OCI-LY1 (cell line): Measurements from ENCODE around the gene PTPN14.

ENCODE experiments used
- H2AFZ ChIP-seq: fragments of 200-600 bp; sonication (generic), shearing (Covaris generic); 2 replicates; pipeline ENCODE4 v1.6.0; 2014; ENCODE audit warnings: antibody characterized with exemption, mild to moderate bottlenecking, low read length
- H3F3A ChIP-seq: fragments of 200-600 bp; sonication (generic), shearing (Covaris generic); 2 replicates; pipeline ENCODE4 v1.6.0; 2014; ENCODE audit warnings: mild to moderate bottlenecking, antibody characterized with exemption, low read length, moderate library complexity; ENCODE audit not compliant: insufficient read depth
- H3K27ac ChIP-seq: fragments of 200-600 bp; sonication (generic); 2 replicates; pipeline ENCODE4 v1.5.1; 2014; ENCODE audit warnings: low read length, mixed run types, mild to moderate bottlenecking, low read depth; ENCODE audit not compliant: poor library complexity, severe bottlenecking
- H3K27me3 ChIP-seq: fragments of 200-600 bp; sonication (generic); 2 replicates; pipeline ENCODE4 v1.6.0; 2014; ENCODE audit warnings: antibody characterized with exemption, mild to moderate bottlenecking, low read length, moderate library complexity; ENCODE audit not compliant: insufficient read depth
- H3K36me3 ChIP-seq: fragments of 200-600 bp; sonication (generic); 2 replicates; pipeline ENCODE4 v1.6.1; 2014; ENCODE audit warnings: mild to moderate bottlenecking, antibody characterized with exemption, low read length, moderate library complexity, mixed read lengths; ENCODE audit not compliant: insufficient read depth
- H3K4me1 ChIP-seq: fragments of 200-600 bp; sonication (generic); 2 replicates; pipeline ENCODE4 v1.5.1; 2014; ENCODE audit warnings: mild to moderate bottlenecking, low read length, moderate library complexity; ENCODE audit not compliant: insufficient read depth, severe bottlenecking
- H3K4me2 ChIP-seq: fragments of 200-600 bp; sonication (generic), shearing (Covaris generic); 2 replicates; pipeline ENCODE4 v1.6.1; 2014; ENCODE audit warnings: low read length
- H3K4me3 ChIP-seq: fragments of 200-600 bp; sonication (generic); 2 replicates; pipeline ENCODE4 v1.5.1; 2014; ENCODE audit warnings: low read length, low read depth, mild to moderate bottlenecking, mixed read lengths; ENCODE audit not compliant: poor library complexity, severe bottlenecking
- H3K79me2 ChIP-seq: fragments of 200-600 bp; shearing (Covaris generic); 2 replicates; pipeline ENCODE4 v1.6.1; 2016; ENCODE audit warnings: mixed run types, low read length, mixed read lengths; ENCODE audit not compliant: insufficient read depth
- H3K9ac ChIP-seq: fragments of 200-600 bp; sonication (generic), shearing (Covaris generic); 2 replicates; pipeline ENCODE4 v1.6.1; 2014; ENCODE audit warnings: mild to moderate bottlenecking, low read length, mixed read lengths
- H3K9me2 ChIP-seq: fragments of 200-600 bp; sonication (generic), shearing (Covaris generic); 2 replicates; pipeline ENCODE4 v1.6.1; 2014; ENCODE audit warnings: low read depth, mild to moderate bottlenecking, low read length, mixed read lengths
- H3K9me3 ChIP-seq: fragments of 200-600 bp; shearing (Covaris generic); 2 replicates; pipeline ENCODE4 v1.6.1; 2014; ENCODE audit warnings: low read length, mixed read lengths
- H4K20me1 ChIP-seq: fragments of 200-600 bp; sonication (generic), shearing (Covaris generic); 2 replicates; pipeline ENCODE4 v1.6.0; 2016; ENCODE audit warnings: mild to moderate bottlenecking, low read length; ENCODE audit not compliant: insufficient read depth
- EZH2 ChIP-seq: fragments of 200-600 bp; sonication (generic), shearing (Covaris generic); IDR thresholded peaks from 2 replicates; pipeline ENCODE4 v1.8.0; 2017; ENCODE audit warnings: borderline replicate concordance, mixed run types, mild to moderate bottlenecking, antibody characterized with exemption, low read length, moderate library complexity, mixed read lengths
- TF ChIP-seq, protein P1 (sequence below): fragments of 200-600 bp; sonication (generic), shearing (Covaris generic); IDR thresholded peaks from 2 replicates; pipeline ENCODE4 v1.5.1; 2017; ENCODE audit warnings: mild to moderate bottlenecking, antibody characterized with exemption, low read length, moderate library complexity, mixed read lengths

PTPN14 gene

DNA sequence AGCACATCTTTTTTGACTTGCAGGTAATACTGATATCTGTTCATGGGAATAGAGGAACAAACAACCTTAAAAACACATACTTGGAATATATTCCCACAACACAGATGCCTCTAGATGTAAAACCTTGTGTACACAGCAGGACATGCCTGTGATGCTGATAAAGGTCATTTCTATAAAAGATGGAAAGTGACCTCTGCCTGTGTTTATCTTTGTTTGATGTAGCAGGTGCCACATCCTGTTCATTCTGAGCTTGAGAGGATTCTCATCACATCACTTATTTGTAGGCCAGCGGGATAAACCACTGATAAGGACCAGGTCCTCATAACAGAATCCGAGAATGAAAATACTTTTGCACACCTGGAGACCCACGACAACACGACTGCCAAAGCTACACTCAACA lies 136.7 kb downstream of the PTPN14 start:
- H3K79me2 ChIP-seq, result no peaks in the 10 kb centered on the region
- H3K27me3 ChIP-seq, result no peaks in the 10 kb centered on the region; the same call in 1 of the 2 replicates
- no peak overlapping the region for H3K27ac ChIP-seq
- TF ChIP-seq, protein P1, sequence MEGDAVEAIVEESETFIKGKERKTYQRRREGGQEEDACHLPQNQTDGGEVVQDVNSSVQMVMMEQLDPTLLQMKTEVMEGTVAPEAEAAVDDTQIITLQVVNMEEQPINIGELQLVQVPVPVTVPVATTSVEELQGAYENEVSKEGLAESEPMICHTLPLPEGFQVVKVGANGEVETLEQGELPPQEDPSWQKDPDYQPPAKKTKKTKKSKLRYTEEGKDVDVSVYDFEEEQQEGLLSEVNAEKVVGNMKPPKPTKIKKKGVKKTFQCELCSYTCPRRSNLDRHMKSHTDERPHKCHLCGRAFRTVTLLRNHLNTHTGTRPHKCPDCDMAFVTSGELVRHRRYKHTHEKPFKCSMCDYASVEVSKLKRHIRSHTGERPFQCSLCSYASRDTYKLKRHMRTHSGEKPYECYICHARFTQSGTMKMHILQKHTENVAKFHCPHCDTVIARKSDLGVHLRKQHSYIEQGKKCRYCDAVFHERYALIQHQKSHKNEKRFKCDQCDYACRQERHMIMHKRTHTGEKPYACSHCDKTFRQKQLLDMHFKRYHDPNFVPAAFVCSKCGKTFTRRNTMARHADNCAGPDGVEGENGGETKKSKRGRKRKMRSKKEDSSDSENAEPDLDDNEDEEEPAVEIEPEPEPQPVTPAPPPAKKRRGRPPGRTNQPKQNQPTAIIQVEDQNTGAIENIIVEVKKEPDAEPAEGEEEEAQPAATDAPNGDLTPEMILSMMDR, result no peak
- TF ChIP-seq EZH2, result no peak
- peaks cover 12% of the 10 kb centered on the region for H3K4me1 ChIP-seq
- 0 out of 2 replicates have a peak, but pooled peaks cover 3% of the 10 kb centered on the region for H3K9me3 ChIP-seq
- H3K9ac ChIP-seq, result no peak overlapping the region
- H3F3A ChIP-seq, result no peaks in the 10 kb centered on the region
- no peaks in the 10 kb centered on the region for H3K9me2 ChIP-seq
- H3K4me2 ChIP-seq, result no peak overlapping the region
- no peaks in the 10 kb centered on the region for H4K20me1 ChIP-seq
- no peak overlapping the region for H2AFZ ChIP-seq
- no peak overlapping the region for H3K4me3 ChIP-seq
- no peaks in the 10 kb centered on the region for H3K36me3 ChIP-seq

DNA sequence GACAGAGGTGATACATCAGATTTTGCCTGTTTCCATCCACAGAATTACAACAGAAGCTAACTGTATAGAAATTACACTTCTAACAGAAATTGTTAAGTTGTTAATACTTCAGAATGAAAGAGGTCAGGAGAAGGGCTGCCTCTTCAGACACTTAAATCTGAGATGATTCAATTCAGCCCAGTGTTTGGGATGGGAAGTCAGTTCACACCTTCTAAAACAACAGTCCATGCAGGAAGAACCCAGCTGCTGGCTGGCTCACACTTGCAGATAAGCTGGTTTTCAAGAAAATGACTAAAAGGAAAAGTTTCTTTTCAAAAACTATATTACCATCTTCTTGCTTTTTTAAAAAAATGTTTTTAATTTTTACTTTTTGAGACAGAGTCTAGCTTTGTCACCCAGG lies 138.1 kb downstream of the PTPN14 start:
- no peak overlapping the region for H3K4me3 ChIP-seq
- peaks cover 12% of the 10 kb centered on the region for H3K4me1 ChIP-seq
- H3K36me3 ChIP-seq, result no peaks in the 10 kb centered on the region
- H3K9me3 ChIP-seq, result 0 out of 2 replicates have a peak, but pooled peaks cover 3% of the 10 kb centered on the region
- H3F3A ChIP-seq, result no peaks in the 10 kb centered on the region
- no peaks in the 10 kb centered on the region for H4K20me1 ChIP-seq
- TF ChIP-seq, protein P1, result no peak
- no peak for TF ChIP-seq EZH2
- no peak overlapping the region for H2AFZ ChIP-seq
- H3K79me2 ChIP-seq, result no peaks in the 10 kb centered on the region
- H3K27ac ChIP-seq, result no peak overlapping the region
- H3K4me2 ChIP-seq, result no peak overlapping the region
- H3K27me3 ChIP-seq, result no peaks in the 10 kb centered on the region; the same call in 1 of the 2 replicates
- H3K9me2 ChIP-seq, result no peaks in the 10 kb centered on the region
- H3K9ac ChIP-seq, result no peak overlapping the region

DNA sequence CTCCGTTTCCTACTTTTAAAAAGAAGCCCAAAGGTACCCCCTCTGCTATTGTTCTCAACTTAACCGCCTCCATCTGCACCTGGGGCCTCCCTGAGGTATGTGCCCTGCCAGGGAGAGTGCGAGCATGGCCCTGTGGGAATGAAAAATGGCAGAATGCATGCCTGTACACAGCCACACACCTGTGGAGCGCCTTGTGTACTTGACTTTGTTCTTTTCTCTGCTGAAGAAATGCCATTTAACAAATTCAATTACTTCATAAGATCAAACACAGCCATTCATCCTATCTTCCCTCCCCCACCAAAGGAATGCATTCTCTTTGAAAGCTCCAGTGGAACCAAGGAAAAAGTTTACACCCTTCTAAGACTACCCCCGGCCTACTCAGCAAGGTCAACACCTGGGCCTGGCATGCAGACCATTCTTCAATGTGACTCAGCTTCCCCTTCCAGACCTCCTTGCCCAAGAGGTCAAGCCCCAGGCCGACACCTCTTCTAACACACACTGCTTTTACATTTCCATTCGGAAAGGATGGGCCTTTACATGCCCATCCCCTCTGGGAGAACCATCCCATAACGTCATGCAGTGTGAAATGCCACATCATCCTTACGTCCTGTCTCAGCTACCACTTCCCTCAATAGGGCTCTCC lies 146.7 kb downstream of the PTPN14 start:
- H3F3A ChIP-seq, result no peaks in the 10 kb centered on the region
- no peak overlapping the region for H3K4me3 ChIP-seq
- H3K27ac ChIP-seq, result no peak overlapping the region
- no peaks in the 10 kb centered on the region for H3K9me3 ChIP-seq
- peaks cover 20% of the 10 kb centered on the region for H3K4me1 ChIP-seq
- no peaks in the 10 kb centered on the region for H3K9me2 ChIP-seq
- no peak overlapping the region for H3K4me2 ChIP-seq
- no peaks in the 10 kb centered on the region for H3K27me3 ChIP-seq
- H2AFZ ChIP-seq, result no peak overlapping the region
- no peaks in the 10 kb centered on the region for H3K36me3 ChIP-seq
- no peaks in the 10 kb centered on the region for H3K79me2 ChIP-seq
- TF ChIP-seq EZH2, result no peak
- TF ChIP-seq, protein P1, result no peak
- no peak overlapping the region for H3K9ac ChIP-seq
- no peaks in the 10 kb centered on the region for H4K20me1 ChIP-seq
